Amniotic epithelial cell (primary cell): ENCODE data around the gene EVI2A.
A peak's percentile ranks its signal among the peaks of the same experiment; 100 is the strongest.
"Not testable (repeated sequence)": the region's sequence is repeated elsewhere in the genome, so short reads cannot be mapped to it uniquely, and the experiment has no call there.

Source experiments
- DNase-seq: peaks from one replicate; pipeline ENCODE4 v3.0.0-alpha.2; 2010; ENCODE audit warnings: low read depth

EVI2A gene

GRCh38 chr17:31321481-31321880, at the start of gene EVI2A:
TSS of gene EVI2A (minus strand) at chr17:31321622. CDS start at chr17:31319013, 2,609 bp downstream.
- peak; percentile 74 for DNase-seq

DNA sequence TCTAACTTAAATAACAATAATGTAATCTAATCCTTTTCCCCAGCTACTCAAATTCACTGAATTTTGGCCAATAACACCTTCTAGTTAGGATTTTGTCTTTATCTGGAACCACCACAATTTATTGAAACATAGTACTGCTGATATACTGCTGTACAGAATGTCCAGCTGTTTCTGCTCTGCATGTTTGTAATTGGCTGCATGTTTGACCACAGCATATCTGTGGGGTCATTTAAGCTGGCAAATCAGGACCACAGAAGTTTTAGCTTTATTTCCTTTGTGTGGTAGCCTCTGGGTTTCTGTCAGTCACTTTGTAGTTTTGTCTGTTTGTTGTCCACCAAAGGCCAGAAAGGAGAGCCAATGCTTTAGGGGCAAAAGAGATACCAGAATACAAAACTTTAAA, 47.8 kb upstream of the EVI2A start:
- DNase-seq, result peak; percentile 68

DNA sequence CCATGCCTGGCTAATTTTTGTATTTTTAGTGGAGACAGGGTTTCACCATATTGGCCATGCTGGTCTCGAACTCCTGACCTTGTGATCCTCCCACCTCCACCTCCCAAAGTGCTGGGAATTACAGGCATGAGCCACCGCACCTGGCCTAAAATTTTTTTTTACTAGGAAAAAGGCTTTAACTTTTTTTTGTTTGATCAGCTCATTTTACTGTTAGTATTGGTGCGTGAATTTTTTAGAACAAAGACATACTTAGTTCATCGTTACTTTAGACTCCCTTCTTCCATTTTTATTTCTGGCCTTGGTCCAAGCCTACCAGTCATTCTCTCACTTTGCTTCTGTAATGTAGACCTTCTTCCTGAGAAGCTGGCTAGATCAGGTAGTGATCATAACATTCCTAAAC, 44.7 kb upstream of the EVI2A start:
- no peak for DNase-seq

DNA sequence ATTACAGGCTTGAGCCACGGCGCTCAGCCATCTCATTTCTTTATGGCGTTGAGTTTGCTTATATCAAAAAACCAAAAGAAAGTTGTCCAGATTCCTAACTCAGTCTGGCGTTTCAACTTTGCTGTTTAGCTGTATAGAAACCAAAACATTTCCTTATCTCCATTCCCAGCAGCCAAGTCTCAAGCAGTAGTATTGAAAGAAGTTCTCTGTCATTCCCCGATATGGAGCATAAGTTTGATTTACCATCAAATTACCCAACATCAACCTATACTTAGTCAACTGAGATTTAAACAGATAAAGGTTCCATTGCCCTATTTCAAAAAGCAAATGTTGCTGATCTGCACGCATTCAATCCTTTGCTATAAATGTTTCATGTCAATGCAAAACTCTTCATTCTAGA, 42.6 kb upstream of the EVI2A start:
- no peak for DNase-seq

DNA sequence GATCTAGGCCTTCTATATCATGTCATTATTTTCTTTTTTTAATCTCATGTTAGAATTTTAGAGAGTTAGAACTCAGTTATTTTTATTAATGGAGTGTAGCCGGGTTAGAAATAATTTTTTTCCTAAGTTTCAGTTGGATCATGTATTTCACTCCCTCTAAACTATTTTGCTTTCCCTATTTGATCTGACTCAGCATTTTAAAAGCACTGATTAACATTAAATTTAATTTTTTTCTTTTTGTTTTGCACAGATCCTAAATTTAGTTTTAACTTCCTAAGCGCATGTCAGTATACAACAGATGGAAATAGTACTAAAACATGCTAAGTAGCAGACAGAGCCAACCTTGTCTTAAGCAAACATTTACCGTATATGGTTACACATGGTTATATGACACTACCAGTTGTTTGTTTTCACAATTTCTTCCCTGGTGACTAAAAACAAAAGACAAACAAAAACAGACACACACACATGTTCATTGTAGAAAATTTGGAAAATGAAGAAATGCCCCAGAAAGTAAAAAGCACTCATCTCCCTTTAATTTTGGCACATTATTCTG, 36.5 kb upstream of the EVI2A start:
- DNase-seq, result no peak

GRCh38 chr17:31357091-31357490, 35.7 kb upstream of the EVI2A start:
- DNase-seq, result no peak

- no peak for DNase-seq
Measured at GRCh38 chr17:31355935-31356334, 34.5 kb upstream of the EVI2A start.

GRCh38 chr17:31349454-31349853, 28.0 kb upstream of the EVI2A start:
- no peak for DNase-seq

DNA sequence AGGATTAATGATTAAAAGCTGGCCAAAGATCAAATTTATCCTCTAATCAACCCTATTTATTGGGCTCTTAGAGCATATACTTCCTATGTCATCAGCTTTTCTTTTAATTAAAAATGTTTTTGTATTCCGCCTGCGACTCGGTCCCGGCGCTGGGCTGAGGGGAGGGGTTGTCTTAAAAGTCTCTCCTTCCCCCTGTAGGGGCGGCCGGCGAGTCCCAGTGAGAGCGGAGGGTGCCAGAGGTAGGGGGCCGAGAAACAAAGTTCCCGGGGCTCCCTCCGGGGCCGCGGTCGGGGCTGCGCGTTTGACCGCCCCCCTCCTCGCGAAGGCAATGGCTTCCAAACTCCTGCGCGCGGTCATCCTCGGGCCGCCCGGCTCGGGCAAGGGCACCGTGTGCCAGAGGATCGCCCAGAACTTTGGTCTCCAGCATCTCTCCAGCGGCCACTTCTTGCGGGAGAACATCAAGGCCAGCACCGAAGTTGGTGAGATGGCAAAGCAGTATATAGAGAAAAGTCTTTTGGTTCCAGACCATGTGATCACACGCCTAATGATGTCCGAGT, 23.8 kb upstream of the EVI2A start:
- not testable (repeated sequence) for DNase-seq

GRCh38 chr17:31339906-31340661, 18.7 kb upstream of the EVI2A start:
- peak; percentile 91 for DNase-seq

- DNase-seq, result peak; percentile 21
Measured at GRCh38 chr17:31329221-31329620, 7.8 kb upstream of the EVI2A start.

DNA sequence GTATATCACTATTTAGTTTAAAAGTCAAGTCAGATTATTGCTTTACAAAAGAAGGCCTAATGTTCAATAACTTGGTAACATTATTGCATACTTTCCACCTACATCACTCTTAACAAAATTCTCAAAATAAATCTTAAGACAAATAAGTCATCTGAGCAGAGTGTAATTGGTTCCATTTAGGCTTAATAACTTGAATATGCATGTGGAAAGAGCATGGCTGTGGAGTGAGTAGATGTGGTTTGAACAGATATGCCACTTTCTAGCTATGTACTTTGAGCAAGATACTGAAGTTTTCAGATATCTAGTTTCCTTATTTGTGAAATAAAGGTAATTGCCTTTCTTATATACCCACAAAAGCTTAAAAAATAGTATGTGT, 6.7 kb upstream of the EVI2A start:
- peak; percentile 76 for DNase-seq

DNA sequence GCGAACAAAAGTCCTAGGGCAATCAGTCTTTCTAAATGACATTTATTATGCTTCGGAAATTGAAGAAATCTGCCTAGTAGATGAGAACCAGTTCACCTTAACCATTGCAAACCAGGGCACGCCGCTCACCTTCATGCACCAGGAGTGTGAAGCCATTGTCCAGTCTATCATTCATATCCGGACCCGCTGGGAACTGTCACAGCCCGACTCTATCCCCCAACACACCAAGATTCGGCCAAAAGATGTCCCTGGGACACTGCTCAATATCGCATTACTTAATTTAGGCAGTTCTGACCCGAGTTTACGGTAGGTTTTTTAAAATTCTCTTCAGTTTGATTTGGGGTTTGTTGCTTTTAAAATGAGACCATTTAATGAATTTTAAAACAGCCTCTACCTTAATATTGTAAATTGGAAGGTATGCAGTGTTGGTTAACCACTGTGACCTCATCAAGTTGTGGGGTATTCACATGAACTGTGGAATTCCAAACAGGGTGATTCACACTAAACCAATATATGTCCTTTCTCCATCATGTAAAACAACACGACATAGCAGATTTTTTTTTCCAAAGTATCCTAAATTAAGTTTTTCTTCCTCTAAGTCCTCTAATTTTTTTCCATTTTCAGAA, 6.2 kb upstream of the EVI2A start:
- peak; percentile 89 for DNase-seq

DNA sequence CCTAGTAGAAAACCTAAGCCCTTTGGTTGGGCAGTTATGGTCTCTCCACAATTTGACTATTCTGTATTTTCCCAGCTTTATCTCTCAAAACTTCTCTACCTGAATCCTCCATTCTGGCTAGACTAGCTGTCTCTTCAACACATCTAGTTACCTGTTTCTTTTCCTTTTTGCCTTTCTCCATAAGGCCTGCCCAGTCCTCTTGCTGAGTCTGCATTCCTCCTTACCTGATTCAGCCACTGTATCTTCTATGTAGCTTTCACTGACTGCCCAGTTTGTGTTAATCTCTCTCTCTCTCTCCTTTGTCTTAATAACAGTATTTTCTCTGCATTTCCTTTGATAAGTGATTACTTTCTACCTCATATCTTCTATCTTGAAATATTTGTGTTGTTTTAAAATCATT, 2.1 kb upstream of the EVI2A start:
- no peak for DNase-seq

GRCh38 chr17:31321966-31322365, 544 bp upstream of the EVI2A start:
- no peak for DNase-seq

DNA sequence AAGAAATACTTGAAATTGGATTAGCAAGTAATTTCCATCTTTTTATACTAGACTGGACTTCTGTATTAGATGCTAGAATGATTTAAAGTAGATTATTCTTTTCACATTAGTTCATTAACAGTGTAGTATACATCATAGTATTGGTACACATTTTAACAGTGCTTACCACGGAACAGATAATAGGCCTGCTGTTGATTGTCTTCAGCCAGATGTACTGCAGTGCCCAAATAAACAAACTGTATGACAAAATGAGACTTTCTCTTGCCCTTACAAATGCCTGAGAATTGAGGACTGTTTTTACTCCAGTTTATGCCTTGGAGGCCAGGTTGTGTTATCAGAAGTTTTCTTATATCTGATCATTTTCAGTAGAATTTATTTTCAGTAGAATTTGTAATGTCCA, 631 bp downstream of the EVI2A start:
- peak; percentile 59 for DNase-seq

DNA sequence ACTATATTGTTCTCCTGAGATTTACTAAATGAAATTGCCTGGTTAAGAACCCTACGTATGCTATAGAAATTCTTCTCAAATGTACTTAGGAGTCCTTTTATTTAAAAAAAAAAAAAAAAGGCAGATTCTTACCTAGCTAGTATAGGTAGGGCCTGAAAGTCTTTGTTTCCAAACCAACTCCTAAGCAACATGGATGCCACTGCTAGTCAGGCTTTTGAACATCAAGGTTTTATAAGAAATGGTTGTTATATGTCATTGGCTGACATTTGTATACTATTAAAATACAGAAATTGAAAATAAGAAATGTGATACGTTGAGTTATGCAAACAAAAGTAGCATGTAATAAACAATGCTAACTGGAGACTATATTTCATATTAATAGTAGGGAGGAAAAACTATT, 1.2 kb downstream of the EVI2A start:
- no peak for DNase-seq

DNA sequence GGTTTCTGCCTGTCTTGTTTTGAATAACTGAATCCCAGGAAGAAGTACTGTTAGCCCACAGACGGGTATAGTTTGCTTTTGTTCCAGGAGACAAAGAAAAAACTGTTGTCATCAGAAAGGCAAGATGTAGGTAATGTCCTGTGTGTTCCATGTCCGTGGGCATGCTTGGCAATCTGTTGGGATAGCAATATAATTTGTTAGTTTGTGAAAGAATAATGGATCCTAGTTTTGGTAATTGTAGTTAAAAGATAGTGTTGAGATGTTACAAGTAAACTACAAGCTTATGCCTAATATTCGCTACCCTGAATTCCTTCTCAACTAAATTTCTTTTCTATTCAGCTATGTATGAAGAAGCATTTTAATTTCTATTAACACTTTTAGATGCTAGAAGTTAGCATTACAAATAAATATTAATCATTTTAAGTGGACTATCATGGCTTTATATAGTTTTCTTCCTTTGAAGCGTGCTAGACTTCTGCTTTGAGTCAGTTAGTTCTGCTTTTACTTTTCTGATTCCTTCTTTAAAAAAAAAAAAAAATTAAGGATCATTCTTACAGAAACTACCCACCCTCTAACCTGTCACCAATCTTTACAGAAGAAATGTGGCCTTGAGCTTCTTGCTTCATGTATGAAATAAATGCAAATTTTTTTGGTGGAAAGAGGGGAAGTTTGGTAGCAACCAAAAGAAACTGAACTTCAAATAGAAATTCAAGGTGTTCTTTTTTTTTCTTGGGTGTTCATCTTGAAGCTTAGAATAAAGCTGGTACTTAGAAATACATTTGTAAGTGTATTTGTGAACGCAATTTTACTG, 2.4 kb downstream of the EVI2A start:
- DNase-seq, result no peak

DNA sequence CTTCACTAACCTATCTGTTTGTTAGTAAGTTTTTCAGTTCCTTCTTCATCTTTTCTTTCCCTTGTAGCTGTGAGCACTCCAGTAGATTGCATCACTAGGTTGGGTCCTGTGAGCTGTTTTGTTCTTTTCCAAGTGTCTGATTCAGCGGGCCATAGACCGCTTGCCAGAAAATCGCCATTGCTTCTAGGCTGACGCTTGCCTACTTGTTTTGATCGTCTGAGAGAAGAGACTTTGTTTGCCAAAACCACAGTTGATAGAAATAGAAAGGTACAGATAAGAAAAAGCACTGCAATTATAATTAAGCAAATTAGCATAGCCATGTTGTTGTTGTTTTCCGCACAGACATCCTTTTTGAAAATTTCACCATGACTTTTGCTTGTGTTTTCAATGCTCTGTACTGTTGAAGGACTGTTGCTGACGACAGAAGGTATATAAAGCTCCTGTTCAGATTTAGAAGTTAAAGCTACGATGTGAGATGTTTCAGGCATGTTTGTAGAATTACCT, 3.1 kb downstream of the EVI2A start:
- DNase-seq, result peak; percentile 94

GRCh38 chr17:31314782-31315100, 6.7 kb downstream of the EVI2A start:
- no peak for DNase-seq

GRCh38 chr17:31313982-31314781, 7.2 kb downstream of the EVI2A start, which contains the start of gene EVI2B:
TSS of gene EVI2B (minus strand) at chr17:31314054. CDS start at chr17:31305609, 8,445 bp downstream.
- DNase-seq, result peak; percentile 82
